ENCODE results near the gene MBD3L2.

MBD3L2 gene

DNA sequence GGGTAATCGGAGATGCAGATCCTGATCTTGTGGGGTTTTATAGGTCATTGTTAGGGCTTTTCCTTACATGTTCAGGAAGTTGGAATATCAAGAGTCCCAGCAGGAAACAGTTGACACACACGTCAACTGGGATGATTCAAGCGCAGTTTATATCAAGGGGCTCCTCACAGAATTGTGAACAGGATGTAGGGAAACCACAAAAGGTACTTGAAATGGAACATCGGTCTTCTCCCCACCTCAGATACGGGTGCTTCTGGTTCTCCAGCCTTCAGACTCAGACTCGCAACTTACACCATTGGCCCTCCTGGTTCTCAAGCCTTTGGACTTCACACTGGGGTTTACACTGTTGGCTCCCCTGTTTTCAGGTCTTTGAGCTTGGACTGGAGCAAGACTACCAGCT is 39.9 kb downstream of the MBD3L2 start:
- peaks cover 28% of the 10 kb centered on the region for H3K9me3 ChIP-seq (ENCODE audit: low read length)
- no peaks in the 10 kb centered on the region for H3K4me1 ChIP-seq (ENCODE audit: insufficient read depth, low read length)
- H3K9ac ChIP-seq (ENCODE audit: low read length), result no peak overlapping the region
- H3K4me3 ChIP-seq (ENCODE audit: low read depth in 1 of 2, low read length in 2 of 2), result no peak overlapping the region
- no peaks in the 10 kb centered on the region for H3K27me3 ChIP-seq (ENCODE audit: control insufficient read depth in 1 of 2, insufficient read depth in 2 of 2, low read length in 2 of 2)
- H3K36me3 ChIP-seq (ENCODE audit: insufficient read depth, low read length), result peaks cover 11% of the 10 kb centered on the region
- no peak overlapping the region for H3K27ac ChIP-seq (ENCODE audit: low read depth, low read length)

DNA sequence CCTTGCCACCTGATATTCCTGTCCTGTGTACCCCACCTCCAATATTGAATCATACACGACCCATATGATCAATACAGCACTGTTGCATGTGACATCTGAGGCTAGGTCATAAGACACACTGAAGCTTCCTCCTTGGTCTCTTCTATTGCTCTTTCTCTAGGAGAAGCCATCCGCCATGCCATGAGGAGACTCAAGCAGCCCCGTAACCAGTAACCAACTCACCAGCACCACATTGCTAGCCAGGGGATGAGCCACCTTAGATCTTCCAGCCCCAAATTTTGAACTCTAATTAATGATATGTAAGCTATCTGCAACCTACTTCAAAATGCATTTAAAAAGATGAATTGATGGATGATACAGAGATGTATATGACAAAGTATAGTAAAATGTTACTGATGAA is 49.0 kb downstream of the MBD3L2 start:
- Histone ChIP-seq H3K4me3 (ENCODE audit: low read depth in 1 of 2, low read length in 2 of 2) (peak overlapping the region in 1 of 2 donors; percentile 74), H3K9ac (ENCODE audit: low read length) (no peak overlapping the region)

GRCh38 chr19:7098701-7099596 is 49.8 kb downstream of the MBD3L2 start:
- Histone ChIP-seq H3K9ac (ENCODE audit: low read length) (peak overlapping the region; percentile 59), H3K36me3 (ENCODE audit: insufficient read depth, low read length) (no peaks in the 10 kb centered on the region), H3K27ac (ENCODE audit: low read depth, low read length) (peak overlapping the region; percentile 93), H3K4me3 (ENCODE audit: low read depth in 1 of 2, low read length in 2 of 2) (peak overlapping the region; percentile 72 to 74), H3K27me3 (ENCODE audit: control insufficient read depth in 1 of 2, insufficient read depth in 2 of 2, low read length in 2 of 2) (no peaks in the 10 kb centered on the region), H3K4me1 (ENCODE audit: insufficient read depth, low read length) (peaks cover 9% of the 10 kb centered on the region), H3K9me3 (ENCODE audit: low read length) (no peaks in the 10 kb centered on the region)

More for the DNA sequence above, 49.0 kb downstream of the MBD3L2 start:
- Histone ChIP-seq H3K27me3 (ENCODE audit: control insufficient read depth in 1 of 2, insufficient read depth in 2 of 2, low read length in 2 of 2) (no peaks in the 10 kb centered on the region), H3K27ac (ENCODE audit: low read depth, low read length) (no peak overlapping the region), H3K4me1 (ENCODE audit: insufficient read depth, low read length) (peaks cover 9% of the 10 kb centered on the region), H3K36me3 (ENCODE audit: insufficient read depth, low read length) (no peaks in the 10 kb centered on the region), H3K9me3 (ENCODE audit: low read length) (no peaks in the 10 kb centered on the region)

GRCh38 chr19:7099597-7099921 is 50.4 kb downstream of the MBD3L2 start:
- H3K9me3 ChIP-seq (ENCODE audit: low read length), result no peaks in the 10 kb centered on the region
- no peaks in the 10 kb centered on the region for H3K36me3 ChIP-seq (ENCODE audit: insufficient read depth, low read length)
- H3K4me3 ChIP-seq (ENCODE audit: low read depth in 1 of 2, low read length in 2 of 2), result peak overlapping the region; percentile 72 to 74
- H3K9ac ChIP-seq (ENCODE audit: low read length), result no peak overlapping the region
- H3K27ac ChIP-seq (ENCODE audit: low read depth, low read length), result peak overlapping the region; percentile 93
- peaks cover 9% of the 10 kb centered on the region for H3K4me1 ChIP-seq (ENCODE audit: insufficient read depth, low read length)
- no peaks in the 10 kb centered on the region for H3K27me3 ChIP-seq (ENCODE audit: control insufficient read depth in 1 of 2, insufficient read depth in 2 of 2, low read length in 2 of 2)
